Activated CD8-positive, alpha-beta memory T cell treated with anti-CD3 and anti-CD28 coated beads for 36 hours (primary cell): ENCODE measurements around the gene TMEM37. TPM values are rescaled to one million over a fixed set of nuclear protein-coding genes. Genes with fewer than 3 reads are reported as not detected.

Experiments used
- CTCF ChIA-PET: fragments of 350-600 bp; sonication (Branson Sonifier 250); formaldehyde crosslinking; loops from one replicate; lab custom pipeline; 2021; ENCODE audit warnings: antibody characterized with exemption; lab: Charles Lee
- POLR2A ChIA-PET: fragments of 350-600 bp; sonication (Branson Sonifier 250); formaldehyde crosslinking; loops from one replicate; lab custom pipeline; 2021; ENCODE audit warnings: antibody characterized with exemption; lab: Charles Lee
- total RNA-seq, 2 experiments: library from RNA; stranded (reverse); gene quantifications; one replicate each; pipeline ENCODE4 v1.2.3, GENCODE V29; 2021

The TMEM37 gene
- total RNA-seq, 2 experiments from 2014 or later: not detected

- ChIA-PET POLR2A (no interaction called here), CTCF (no interaction called here)
These were observed 16.0 kb upstream of the TMEM37 start for GRCh38 chr2:119415630-119416029.

DNA sequence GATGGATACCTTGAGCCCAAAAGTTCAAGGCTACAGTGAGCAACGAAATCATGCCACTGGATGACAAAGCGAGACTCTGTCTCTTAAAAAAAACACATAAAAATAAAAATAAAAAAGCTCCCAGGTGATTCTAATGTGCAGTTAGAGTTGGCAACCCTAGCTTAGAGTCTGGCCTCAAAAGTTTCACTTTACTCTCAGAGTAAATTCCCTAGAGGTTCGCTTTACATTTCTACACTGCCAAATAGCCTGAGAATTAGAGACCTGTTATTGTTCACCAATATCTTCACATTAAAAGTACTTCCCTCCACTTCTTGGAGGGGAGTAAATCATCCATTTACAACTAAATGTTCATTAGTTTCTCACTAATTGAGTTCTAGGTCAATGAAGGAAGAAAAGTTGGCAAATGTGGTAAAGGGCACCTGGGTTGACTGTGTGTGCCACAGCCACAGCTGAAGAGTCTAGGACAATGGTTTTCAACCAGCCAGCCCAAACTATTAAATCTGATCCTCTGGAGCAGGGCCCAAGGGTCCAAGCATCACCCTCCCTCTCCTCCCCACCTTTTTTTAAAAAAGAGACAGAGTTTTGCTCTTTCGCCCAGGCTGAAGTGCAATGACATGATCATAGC lies 15.2 kb upstream of the TMEM37 start:
- CTCF ChIA-PET: no interaction called here
- POLR2A ChIA-PET: no interaction called here

DNA sequence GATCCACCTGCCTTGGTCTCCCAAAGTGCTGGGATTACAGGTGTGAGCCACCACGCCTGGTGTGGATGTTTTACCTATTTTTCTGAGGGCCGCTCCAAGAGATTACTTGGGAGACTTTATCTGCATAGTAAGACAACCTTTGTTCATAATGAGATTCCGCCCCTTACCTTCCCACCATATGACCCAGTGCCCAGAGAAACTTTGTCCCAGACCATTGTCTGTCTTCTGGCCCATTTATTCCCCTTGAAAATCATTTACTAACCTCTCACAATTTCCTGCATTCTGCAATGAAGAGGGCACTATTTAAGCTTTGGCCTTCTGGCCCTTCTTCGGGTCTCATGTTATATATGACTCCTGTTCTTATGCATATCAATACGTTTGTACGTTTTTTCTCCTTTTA lies 13.7 kb upstream of the TMEM37 start:
- ChIA-PET POLR2A (no interaction called here), CTCF (no interaction called here)

DNA sequence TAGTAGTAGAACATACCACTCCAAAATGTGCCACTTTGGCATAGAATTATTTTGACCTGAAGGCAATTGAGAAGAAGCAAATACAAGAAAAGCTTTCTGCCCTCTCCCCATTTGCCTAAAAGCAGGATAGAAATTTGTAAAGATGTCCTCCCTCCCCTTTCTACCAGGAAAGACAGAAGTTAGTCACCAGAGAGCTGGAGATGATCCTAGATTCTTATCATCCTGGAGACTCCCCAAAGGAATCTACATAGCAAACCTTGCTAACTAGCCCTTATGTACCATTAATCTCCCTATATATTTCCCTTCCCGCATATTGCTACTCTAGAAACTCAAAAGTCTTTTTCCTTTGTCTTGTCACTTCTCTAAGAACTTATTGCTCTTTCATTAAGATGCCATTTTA lies 12.6 kb upstream of the TMEM37 start:
- ChIA-PET CTCF (no interaction called here), POLR2A (no interaction called here)

GRCh38 chr2:119419803-119420508 lies 11.7 kb upstream of the TMEM37 start:
- ChIA-PET POLR2A (no interaction called here), CTCF (no interaction called here)

- CTCF ChIA-PET: no interaction called here
- POLR2A ChIA-PET: no interaction called here
These were observed 10.3 kb upstream of the TMEM37 start for GRCh38 chr2:119421304-119421703.

GRCh38 chr2:119421741-119422140 lies 9.9 kb upstream of the TMEM37 start:
- ChIA-PET CTCF (no interaction called here), POLR2A (no interaction called here)

- POLR2A ChIA-PET: no interaction called here
- CTCF ChIA-PET: no interaction called here
These were observed 9.1 kb upstream of the TMEM37 start for GRCh38 chr2:119422360-119423107.

GRCh38 chr2:119423108-119423444 lies 8.6 kb upstream of the TMEM37 start:
- ChIA-PET CTCF (no interaction called here), POLR2A (no interaction called here)

DNA sequence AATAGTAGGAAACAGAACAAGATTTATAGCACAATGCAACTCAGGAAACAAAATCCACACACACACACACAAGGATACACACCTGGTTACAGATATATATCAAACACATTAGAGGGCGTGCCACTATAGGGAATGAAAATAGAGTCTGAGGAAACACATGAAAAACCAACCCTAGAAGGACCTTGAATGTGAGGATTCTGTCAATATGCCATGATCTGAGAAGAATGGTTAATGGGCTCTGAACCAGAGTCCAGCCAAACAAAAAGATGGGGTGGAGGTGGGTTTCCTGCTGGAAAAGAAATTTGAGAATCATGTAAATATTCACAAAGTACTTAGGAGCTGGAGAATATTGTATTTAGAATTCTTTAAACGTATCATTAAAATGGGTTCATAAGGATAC lies 7.8 kb upstream of the TMEM37 start:
- POLR2A ChIA-PET: no interaction called here

GRCh38 chr2:119424284-119425118 lies 7.2 kb upstream of the TMEM37 start:
- CTCF ChIA-PET: no interaction called here

More for the DNA sequence above, 7.8 kb upstream of the TMEM37 start:
- CTCF ChIA-PET: no interaction called here

GRCh38 chr2:119425119-119425405 lies 6.6 kb upstream of the TMEM37 start:
- POLR2A ChIA-PET: no interaction called here
- CTCF ChIA-PET: no interaction called here

More at GRCh38 chr2:119424284-119425118, 7.2 kb upstream of the TMEM37 start:
- POLR2A ChIA-PET: no interaction called here

DNA sequence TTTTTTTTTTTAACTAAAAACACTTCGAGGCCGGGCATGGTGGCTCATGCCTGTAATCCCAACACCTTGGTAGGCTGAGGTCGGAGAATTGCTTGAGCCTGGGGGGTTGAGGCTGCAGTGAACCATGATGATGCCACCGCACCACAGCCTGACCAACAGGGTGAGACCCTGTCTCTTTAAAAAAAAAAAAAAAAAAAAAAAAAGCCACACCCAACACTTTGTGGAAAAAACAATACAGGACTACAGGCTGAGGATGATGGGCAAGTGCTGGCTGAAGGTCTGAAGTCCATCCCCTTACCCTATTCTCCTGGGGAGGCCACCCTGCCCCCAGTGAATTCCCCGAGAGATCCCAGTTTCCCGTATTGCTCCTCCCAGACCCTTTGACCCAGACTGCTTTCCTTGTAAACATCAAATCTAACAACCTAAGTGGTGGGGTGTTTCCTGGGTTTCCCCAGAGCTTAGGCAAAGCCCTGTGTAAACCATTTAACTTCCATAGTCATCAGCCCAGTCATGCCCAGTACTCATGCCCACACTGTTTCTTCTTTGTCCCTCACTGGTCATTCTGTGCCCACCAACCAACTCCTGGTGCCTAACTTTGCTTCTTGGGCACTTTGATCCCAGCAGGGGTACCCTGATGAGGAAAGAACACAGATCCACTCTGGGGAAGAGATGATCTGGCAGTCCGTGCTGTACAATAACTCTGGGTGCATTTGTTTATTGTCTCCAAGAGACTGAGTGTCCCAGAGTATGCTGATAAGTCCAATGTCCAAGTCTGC lies 5.8 kb upstream of the TMEM37 start:
- ChIA-PET POLR2A (no interaction called here), CTCF (no interaction called here)

DNA sequence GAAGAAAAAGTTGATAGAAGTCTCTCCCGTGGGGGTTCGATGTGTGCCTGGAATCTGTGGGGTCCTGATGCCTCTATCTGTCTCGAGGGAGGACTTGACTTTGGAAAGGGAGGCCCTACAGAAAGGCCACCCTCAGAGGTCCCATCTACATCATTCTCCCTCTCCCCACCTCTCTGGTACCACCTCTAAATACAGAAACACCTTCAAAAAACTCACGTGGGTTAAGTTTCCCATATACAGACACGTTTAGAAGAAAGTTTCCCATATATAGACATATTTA lies 5.3 kb upstream of the TMEM37 start:
- ChIA-PET CTCF (no interaction called here), POLR2A (no interaction called here)

DNA sequence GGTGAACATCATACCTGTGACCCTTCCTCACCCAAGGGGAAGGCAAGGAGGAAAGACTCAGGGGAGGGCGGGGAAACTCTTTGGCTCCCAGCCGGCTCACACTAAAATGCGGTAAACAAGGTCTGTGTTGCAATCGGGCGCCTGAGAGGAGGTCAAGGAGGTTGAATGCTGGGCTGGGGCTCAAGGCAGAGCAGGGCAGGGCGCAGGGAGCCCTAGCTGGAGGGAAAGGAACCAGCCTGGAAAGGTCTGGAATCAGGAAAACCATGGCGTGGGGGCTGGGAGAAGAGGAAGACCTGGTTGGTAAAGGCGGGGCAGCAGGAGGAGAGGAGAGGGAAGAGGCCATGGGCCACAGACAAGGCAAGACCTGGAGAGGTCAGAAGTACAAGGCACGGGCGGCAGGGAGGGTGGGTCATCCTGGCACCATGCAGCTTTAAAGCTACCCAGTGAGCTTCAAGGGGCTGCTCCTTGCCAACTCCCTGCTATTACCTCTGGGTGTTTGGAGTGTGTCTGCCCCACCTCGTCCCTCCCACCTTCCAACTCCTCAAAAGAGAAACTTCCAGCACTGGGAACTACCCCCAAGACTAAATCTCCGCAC lies 4.8 kb upstream of the TMEM37 start:
- ChIA-PET POLR2A (no interaction called here), CTCF (no interaction called here)

DNA sequence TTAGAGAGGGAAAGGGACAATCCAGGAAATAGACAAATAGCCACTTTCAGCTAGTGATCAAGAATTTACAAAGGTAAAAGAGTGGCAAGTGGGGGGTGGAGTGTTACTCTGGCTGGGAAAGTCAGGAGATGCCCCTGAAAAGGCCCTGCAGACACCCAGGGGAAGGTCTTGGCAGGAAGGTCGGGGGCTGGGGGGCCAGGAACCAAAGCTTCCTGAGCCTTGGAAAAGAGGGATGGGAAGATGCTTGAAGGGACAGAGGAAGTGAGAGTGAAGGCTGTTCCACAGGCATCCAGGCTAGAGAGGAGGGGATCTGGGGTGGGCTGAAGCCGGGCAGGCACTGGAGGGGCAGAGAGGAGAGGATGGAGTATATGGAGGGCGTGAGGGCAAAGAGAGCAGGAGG lies 3.9 kb upstream of the TMEM37 start:
- ChIA-PET POLR2A (no interaction called here), CTCF (no interaction called here)

DNA sequence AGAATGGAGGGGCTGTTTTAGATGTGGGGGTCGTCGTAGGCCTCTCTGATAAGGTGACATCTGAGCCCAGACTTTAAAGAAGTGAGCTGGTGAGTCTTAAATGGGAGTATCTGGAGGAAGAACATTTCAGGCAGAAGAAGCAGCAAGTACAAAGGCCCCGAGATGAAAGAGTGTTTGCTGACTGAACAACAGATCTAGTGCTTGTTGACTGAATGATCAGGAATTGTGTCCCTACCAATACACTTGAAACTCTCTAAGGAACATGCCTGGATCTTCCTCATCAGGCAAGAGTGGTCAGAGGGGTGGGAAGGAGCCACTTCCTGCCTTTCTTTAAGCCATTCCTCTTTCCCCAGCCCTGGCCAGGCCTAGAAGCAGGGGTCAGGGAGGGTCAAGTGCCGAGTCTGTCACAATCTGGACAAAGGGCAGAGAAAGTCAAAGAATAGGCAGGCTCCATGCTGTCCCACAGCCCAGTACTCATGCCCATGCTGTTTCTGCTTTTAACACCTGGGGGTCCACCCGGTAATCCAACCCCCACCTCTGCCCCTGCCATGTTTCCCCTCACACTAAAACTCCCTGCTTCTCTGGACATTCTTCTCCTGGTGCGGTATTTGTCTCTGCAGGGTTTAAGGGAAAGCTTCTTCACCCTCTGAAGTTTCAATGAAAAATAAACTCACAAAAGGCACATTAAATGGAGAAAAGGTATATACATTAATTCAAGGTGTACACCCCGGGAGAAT lies 3.0 kb upstream of the TMEM37 start:
- POLR2A ChIA-PET: no interaction called here
- CTCF ChIA-PET: no interaction called here

- CTCF ChIA-PET: no interaction called here
- POLR2A ChIA-PET: no interaction called here
These were observed 2.3 kb upstream of the TMEM37 start for GRCh38 chr2:119429225-119429981.
